HG03520 (cell line): ENCODE results near the gene RFT1.
A peak's percentile ranks its signal among the peaks of the same experiment; 100 is the strongest.

Experiments
- ATAC-seq: cut with Tn5 transposase; IDR thresholded peaks from one replicate; pipeline ENCODE4 v1.9.1; 2021; ENCODE audit warnings: mild to moderate bottlenecking, moderate library complexity; ENCODE audit not compliant: unreplicated experiment

The RFT1 gene

GRCh38 chr3:53150247-53151085, 20.2 kb upstream of the RFT1 start:
- ATAC-seq, result no peak

- ATAC-seq, result no peak
Measured at GRCh38 chr3:53149699-53150098, 19.5 kb upstream of the RFT1 start.

- ATAC-seq, result no peak
Measured at GRCh38 chr3:53149006-53149690, 18.9 kb upstream of the RFT1 start.

- ATAC-seq, result no peak
Measured at GRCh38 chr3:53147903-53148400, 17.7 kb upstream of the RFT1 start.

GRCh38 chr3:53147151-53147902, 17.1 kb upstream of the RFT1 start:
- ATAC-seq, result no peak

- ATAC-seq, result no peak
Measured at GRCh38 chr3:53146319-53146891, 16.2 kb upstream of the RFT1 start.

- no peak for ATAC-seq
Measured at GRCh38 chr3:53145713-53146080, 15.5 kb upstream of the RFT1 start.

- ATAC-seq, result no peak
Measured at GRCh38 chr3:53144862-53145712, 14.9 kb upstream of the RFT1 start.

GRCh38 chr3:53144446-53144845, 14.2 kb upstream of the RFT1 start:
- no peak for ATAC-seq

- ATAC-seq, result no peak
Measured at GRCh38 chr3:53142986-53143385, 12.8 kb upstream of the RFT1 start.

- ATAC-seq, result no peak
Measured at GRCh38 chr3:53140847-53141845, 10.9 kb upstream of the RFT1 start.

- ATAC-seq, result no peak
Measured at GRCh38 chr3:53139906-53140846, 9.9 kb upstream of the RFT1 start.

GRCh38 chr3:53137835-53138446, 7.7 kb upstream of the RFT1 start:
- no peak for ATAC-seq

- no peak for ATAC-seq
Measured at GRCh38 chr3:53137221-53137620, 7.0 kb upstream of the RFT1 start.

- peak; percentile 67 for ATAC-seq
Measured at GRCh38 chr3:53134631-53135232, 4.5 kb upstream of the RFT1 start.

- no peak for ATAC-seq
Measured at GRCh38 chr3:53132347-53132746, 2.1 kb upstream of the RFT1 start.

- ATAC-seq, result no peak
Measured at GRCh38 chr3:53131096-53131495, 861 bp upstream of the RFT1 start.
